GM13977 (cell line): ENCODE data around the gene TPD52L1.

ENCODE experiments used
- DNase-seq: peaks from one replicate; pipeline ENCODE4 v3.0.0; 2012; ENCODE audit warnings: low spot score
- CTCF ChIP-seq: IDR thresholded peaks from 2 replicates; pipeline ENCODE4 v1.5.1; 2012; ENCODE audit warnings: mild to moderate bottlenecking, control low read depth; ENCODE audit not compliant: insufficient read depth; ENCODE audit errors: extremely low read depth, missing control alignments
- in situ Hi-C: fragments of 300-500 bp; cut with MboI; formaldehyde crosslinking; loops from one replicate; pipeline ENCODE4 v1.12.0; 2022; ENCODE audit warnings: low sequenced_read_pairs, low pct_unique_long_range_greater_than_20kb, mixed read lengths, inconsistent platforms; ENCODE audit not compliant: unreplicated experiment

Gene TPD52L1

GRCh38 chr6:125285353-125285752, 131.8 kb downstream of the TPD52L1 start:
- no peak for TF ChIP-seq CTCF
- in situ Hi-C loops: no loop called here
- no peak for DNase-seq

- no peak for TF ChIP-seq CTCF
- in situ Hi-C loops: no loop called here
- DNase-seq: no peak
Observed at GRCh38 chr6:125285936-125286335, 132.4 kb downstream of the TPD52L1 start.

GRCh38 chr6:125287718-125288117, 134.1 kb downstream of the TPD52L1 start:
- DNase-seq: no peak
- TF ChIP-seq CTCF: no peak
- in situ Hi-C loops: no loop called here

- in situ Hi-C loops: no loop called here
- no peak for TF ChIP-seq CTCF
- no peak for DNase-seq
Observed at GRCh38 chr6:125293587-125293986, 140.0 kb downstream of the TPD52L1 start.

- no peak for TF ChIP-seq CTCF
- DNase-seq: no peak
- in situ Hi-C loops: no loop called here
Observed at GRCh38 chr6:125294036-125294435, 140.5 kb downstream of the TPD52L1 start.

GRCh38 chr6:125294925-125295324, 141.4 kb downstream of the TPD52L1 start:
- no peak for DNase-seq
- no peak for TF ChIP-seq CTCF
- in situ Hi-C loops: no loop called here

- in situ Hi-C loops: no loop called here
- TF ChIP-seq CTCF: no peak
Observed at GRCh38 chr6:125296471-125296870, 142.9 kb downstream of the TPD52L1 start.

More at GRCh38 chr6:125296471-125296870, 142.9 kb downstream of the TPD52L1 start:
- no peak for DNase-seq
